Measurements from ENCODE around the gene PDGFB.
A peak's percentile ranks its signal among the peaks of the same experiment; 100 is the strongest.

The PDGFB gene

DNA sequence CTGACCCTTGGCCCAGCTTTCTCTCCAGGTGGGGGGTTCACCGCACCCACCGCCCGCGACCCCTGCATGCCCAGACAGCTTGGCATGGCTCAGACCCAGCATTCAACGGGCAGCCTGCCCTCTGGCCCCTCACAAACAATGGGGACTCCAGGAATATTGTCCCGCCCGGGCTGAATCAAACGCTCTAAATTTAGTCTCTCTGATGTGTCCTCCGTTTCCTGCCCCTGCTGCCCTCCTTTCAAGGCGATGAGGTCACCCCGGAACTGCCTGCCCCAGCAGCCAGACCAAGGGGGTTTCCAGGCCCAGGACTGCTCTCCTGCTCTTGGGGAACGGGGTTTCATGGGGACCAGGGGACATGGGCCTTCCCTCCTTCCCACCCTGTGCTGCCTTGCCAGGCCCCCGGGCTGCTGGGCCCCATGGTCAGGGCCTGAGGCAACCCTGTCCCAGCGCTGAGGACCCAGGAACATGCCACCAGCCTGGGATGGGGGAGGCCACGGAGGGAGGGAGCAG, 10.1 kb upstream of the PDGFB start:
- DNase-seq (ENCODE audit: low read depth in 2 of 2): no peak

DNA sequence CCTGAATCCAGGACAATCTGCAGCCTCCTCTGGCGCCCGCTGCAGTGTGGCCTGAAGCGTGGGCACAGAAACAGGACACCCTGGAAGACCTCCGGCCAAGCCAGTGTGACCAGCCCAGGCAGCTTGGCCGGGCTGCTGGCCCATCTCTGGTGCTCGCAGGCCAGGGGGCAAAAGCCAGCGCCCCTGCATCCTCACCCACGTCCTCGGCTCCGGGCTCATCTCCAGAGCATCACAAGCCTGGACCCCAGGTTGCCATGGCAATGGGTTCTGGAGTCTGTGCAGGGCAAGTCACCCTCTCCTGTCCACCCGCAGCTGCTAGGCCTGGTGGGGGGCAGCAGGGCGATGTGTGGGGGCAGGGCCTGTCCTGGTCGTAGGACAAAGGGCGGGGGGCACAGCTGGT, 9.3 kb upstream of the PDGFB start:
- DNase-seq (ENCODE audit: low read depth in 2 of 2): no peak

DNA sequence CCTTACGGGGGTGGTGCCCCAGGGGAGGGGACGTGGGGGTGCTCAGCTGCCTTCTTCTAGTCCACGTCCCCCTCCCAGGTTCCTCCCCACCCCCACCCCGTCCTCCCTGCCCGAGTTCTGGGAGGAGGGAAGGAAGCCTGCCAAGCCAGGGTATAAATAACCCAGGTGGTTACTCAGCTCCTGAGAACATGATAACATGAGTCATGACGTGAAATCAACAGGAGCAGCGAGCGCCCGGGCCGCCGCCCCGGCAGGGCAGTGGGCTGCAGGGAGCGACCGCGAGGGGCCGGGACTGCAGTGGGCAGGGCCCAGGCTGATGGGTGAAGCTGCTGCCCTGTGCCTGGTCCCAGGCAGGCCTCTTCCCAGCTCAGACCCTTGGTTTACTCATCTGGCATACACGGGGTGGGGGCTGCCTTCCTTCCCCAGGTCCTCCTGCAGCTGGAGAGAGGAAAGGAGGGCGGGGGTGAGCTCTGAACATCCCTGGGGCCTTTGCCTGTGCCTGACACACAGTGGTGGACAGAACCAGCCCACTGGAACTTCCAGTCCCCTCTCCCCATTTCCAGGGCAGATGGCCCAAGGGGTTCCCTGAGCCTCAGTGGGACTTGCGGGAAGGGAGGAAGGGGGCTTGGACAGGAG, 8.8 kb upstream of the PDGFB start:
- DNase-seq (ENCODE audit: low read depth in 2 of 2): no peak

DNA sequence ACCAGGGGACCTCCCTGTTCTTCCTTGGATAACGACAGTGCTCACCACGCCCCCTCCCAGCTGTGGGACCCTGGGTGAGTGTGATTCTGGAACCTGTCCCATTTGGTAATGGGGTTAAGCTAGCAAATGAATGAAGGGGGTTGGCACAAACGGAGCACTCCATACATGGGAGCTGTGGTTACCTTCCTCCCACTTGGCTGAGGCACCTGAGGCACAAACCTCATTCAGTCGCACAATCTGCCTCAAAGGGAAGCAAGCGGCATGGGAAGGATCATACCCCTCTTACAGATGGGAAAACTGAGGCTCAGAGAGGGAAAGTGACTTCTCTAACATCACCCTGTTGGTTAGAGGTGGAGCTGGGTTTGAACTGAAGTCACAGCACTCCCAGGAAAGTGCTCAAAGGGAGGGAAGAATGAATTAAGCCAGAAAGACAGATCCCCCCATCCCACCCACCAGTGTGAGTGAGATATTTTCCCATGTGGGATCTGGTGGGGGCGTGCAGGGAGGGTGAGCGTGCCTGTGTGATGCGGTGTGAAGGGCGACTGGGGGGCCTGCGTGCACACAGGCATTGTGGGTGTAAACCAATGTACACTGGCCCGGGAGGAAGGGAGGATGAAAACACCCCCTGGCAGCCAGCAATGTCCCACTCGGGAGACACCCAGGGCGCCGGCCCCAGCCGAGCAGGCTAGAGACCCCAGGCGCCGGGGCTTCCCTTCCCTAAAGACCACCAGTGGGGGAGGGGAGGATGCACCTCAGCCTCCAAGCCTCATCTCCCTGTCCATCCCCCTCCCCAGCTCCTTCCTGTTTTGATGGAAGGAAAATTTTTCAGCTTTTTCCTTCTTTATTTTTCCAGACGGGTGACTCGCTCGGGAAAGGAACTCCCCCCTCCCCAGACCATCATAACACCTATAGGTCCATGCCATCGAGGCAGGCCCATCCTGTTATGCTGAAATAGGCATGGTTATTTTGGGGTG, 8.0 kb upstream of the PDGFB start:
- no peak for DNase-seq (ENCODE audit: low read depth in 2 of 2)

DNA sequence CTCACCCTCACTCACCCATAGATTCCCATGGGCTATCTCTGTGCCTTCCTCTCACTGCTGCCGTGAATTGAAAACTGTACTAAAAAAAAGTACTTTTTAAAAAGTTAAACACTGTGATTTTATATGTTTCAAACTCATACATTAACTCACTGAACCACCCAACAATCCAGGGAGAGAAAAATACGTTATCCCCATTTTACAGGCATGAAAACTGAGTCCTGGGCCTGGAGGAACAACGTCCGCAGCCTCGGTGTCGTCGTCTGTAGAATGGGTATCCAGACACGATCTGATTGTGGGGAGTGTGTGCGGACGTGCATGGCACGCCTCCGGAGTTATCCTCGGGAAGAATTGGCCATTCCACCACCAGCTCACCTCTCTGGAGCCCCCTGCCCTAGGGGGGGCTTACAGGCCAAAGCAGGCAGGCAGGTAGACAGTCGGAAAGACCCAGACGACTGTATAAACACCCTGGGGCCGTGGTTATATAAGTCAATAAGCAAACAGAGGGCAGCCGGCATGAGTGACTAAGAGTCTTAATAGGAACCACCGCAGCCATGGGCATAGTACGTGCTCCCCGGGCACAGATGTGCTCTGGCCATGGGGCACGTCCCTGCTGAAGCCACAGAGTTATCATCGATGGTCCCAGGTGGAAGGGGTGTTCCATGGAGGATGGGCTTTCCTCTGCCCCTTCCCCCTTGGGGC, 7.1 kb upstream of the PDGFB start:
- no peak for DNase-seq (ENCODE audit: low read depth in 2 of 2)

DNA sequence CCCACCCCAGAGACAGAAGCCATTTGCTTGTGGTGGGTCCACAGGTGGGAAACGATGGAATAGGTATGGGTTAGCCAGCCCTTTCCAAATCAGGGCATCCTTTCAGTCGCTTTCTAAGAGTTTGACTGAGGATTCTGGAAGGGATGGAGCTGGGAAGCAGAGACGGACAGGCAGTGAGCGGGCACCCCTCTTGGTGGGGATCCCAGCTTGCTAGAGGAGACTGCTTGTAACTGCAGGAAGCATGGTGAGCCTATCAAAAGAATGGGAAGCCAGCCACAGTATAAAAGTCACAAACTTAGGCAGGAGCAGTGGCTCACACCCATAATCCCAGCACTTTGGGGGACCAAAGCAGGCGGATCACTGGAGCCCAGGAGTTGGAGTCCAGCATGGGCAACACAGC, 6.1 kb upstream of the PDGFB start:
- no peak for DNase-seq (ENCODE audit: low read depth in 2 of 2)

DNA sequence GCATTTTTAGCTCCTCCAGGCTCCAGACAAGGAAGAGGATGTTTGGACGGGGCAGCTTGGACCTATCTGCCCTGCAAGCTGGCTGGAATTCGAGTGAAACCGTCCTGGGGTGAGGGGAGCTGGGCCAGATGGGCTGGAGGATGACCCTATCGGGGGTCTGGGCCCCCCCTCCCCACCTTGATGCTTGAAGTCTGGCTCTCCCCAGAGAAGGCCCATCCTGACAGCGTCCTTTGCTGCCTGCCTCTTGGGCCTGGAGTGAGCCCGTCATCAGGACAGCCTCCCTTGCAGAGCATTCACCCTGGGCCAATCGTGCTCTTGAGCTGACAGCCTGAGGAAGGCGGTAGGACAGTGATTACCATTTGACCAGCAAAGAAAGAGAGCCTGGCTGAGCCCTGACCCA, 5.3 kb upstream of the PDGFB start:
- no peak for DNase-seq (ENCODE audit: low read depth in 2 of 2)

DNA sequence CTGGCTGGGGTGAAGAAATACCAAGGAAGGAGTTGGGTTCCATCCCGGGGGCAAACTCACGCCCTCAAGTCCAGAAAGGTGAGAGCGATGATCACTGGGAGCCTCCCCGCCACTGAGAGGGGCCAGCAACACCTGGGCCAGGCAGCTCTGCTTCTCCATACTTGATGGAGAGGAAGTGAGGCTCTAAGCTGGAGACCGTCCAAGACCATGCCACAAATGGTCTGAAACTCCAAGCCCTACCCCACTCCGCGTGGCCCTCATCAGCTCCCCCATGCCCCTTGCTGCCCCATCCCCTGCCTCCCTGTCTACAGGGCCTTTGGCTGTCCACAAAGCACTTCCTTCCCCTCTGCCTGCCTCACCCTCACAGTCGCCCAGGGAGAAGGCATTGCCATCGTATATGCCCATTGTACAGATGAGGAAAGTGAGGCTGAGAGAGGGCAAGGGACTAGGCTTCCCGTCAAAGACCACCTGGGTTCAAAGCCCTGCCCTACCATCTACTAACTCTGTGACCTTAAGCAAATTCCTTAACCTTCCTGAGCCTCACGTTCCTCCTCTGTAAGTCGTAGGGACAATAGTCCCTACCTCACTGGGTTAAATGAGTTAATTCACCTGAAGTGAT, 4.4 kb upstream of the PDGFB start:
- no peak for DNase-seq (ENCODE audit: low read depth in 2 of 2)

DNA sequence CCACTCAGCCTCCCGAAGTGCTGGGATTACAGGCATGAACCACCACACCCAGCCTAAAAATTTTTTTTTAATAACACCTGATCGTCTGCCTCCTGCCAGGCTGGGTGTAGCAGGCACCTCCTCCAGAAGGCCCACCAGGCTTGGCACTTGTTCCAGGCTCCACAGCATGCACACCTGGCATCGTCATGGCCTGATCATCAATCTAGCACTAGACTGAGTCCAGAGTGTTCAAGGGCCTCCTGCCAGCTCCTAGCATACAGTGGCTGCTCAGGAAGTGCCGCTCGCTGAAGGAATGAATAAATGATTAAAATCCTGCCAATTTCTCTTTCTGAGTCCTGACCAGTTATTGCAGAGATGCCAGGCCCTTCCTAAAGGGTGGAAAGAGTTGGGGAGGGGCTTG, 3.5 kb upstream of the PDGFB start:
- DNase-seq (ENCODE audit: low read depth in 2 of 2): no peak

DNA sequence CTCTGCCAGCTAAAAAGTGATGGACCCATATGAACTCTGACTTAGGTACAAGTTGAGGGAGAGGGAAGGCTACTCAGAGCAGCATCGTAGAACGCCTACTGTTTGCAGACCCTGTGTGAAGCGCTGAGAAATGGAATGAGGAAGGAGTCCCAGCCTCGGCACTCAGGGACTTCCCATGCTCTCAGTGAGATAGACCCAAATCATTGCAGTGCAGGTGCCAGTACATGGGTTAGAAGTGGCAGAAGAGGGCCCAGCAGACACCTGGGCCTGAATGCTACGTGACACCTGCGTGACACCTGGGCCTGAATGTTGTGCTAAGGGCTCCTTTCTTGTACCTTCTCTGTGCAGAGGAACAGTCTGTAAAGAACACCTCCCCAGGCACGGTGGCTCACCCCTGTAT, 2.6 kb upstream of the PDGFB start:
- DNase-seq (ENCODE audit: low read depth in 2 of 2): no peak

DNA sequence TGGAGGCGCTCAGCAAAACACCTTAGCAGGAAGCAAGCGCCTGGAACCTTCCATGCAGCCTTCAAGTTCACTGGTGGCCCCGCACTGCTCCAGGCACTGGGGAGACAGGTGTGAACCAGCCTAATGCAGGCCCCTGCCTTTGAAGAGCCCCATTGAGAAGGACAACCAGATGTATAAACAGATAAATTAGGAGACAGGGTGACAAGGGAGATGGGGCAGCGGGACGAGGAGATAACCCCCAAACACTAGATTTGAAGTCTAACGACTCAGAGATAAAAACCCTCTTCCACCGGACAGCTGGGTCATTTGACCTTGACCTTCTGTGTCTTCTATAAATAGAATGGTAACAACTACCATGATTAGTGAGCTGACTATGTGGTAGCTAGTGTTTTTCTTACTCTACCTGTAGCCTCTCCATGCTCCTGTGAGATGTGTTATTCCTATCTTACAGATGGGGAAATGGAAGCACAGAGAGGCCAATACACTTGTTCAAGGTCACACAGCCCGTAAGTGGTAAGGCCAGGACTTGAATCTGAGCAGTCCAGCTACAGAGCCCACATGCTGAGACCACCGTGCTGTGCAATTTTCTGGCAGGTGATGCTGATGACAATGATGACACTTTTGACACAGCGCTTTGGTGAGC, 2.0 kb upstream of the PDGFB start:
- no peak for DNase-seq (ENCODE audit: low read depth in 2 of 2)

DNA sequence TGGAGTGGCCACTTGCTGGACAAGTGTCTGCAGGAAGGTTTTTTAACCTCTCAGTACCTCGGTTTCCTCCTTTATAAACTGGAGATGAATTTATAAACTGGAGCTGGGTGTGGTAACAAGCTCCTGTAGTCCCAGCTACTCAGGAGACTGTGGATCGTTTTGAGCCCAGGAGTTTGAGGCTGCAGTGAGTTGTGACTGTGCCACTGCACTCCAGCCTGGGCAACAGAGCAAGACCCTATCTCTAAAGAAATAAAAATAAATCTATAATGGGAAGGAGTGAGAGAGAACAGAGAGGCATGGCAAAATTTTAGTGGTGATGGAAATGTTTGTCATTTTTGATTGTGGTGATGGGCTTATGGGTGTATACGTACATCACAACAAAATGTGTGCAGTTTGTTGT, 1.4 kb upstream of the PDGFB start:
- no peak for DNase-seq (ENCODE audit: low read depth in 2 of 2)

DNA sequence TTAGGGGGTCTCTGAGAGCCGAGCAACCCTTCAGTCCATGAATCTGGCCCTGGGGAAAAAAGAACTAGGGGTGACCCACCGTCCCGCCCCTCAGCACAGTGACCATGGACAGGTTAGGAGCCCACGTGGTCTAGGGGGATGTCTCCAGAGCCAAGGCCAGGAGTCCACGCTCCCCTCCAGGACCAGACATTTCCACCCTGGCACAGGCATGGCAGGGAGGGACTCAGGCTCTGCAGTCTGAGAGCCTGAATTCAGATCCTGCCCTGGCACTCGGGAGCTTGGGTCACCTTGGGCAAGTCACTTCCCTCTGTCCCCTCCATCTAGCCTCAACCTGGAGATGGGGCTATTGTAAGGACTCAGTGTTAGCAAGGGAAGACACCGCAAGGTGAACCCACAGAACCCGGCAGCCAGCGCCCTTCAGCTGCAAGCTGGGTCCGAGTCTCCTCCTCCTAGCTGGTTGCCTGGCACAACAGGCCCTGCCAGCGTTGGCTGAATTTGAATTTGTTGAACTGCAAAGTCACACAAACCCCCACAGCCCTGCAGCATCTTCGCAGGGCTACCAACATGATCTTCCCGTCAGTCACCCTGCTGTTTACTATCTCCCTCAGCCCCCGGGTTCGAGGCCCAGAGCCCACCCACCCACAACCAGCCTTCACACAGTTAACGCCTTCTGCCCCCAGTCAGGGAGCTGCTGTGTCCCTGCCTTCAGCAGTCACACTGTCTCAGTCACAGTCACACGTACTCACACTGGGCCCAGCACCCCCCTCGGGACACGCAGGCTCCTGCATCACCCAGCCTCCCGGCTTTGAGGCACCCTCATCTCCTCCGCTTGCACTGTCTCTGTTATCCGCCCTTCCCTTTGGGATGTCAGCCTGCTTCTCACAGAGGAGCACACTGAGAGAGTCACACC, 603 bp upstream of the PDGFB start:
- DNase-seq (ENCODE audit: low read depth in 2 of 2): no peak

DNA sequence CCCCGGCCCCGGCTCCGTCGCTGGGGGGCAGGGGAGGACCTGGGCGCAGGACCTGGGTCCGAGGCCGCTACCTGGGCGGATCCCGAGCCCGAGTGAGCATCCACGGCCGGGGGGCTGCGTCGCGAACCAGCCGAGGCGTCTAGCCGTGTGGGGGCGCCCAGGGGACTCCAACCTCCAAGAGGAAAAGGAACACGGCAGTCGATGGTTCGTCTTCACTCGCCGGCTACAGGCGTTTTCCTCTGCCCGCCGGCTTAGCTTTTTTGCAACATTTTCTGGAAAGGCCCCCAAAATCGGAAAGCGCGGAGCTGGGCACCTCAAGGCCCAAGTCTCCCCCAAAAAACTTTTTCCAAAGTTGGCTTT, 666 bp downstream of the PDGFB start:
- DNase-seq (ENCODE audit: low read depth in 2 of 2): no peak

DNA sequence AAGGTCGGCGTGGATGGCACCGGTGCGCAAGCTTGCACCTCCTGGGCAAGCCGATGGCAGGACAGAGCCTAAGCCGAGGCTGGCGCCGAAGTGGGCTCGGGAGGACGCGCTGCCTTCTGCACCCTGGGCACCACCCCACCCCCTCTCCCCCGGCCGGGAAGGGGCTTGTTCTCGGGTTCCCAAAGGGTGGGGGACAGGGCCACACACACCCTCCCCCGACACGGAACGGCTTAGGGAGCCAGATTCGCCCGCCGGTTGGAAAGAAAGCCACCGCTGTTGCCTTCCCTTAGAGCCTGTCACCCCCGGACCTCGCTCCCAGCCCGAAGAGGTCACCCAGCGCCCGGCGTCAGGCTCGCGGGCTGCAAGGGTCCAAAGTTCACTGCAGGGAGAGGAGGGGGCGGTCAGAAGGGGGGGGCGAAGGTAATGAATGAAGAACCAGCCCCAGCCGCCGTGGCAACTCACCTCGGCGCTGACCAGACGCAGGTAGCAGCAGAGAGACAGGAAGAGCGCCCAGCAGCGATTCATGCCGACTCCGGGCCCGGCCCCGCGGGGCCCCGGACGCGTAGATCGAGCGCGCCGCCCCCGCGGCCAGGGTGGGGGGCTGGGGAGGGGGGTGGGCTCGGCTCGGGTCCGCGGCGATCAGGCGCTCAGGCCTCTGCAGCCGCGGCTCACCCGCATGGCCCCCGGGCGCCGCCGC, 1.2 kb downstream of the PDGFB start:
- DNase-seq (ENCODE audit: low read depth in 2 of 2): no peak

DNA sequence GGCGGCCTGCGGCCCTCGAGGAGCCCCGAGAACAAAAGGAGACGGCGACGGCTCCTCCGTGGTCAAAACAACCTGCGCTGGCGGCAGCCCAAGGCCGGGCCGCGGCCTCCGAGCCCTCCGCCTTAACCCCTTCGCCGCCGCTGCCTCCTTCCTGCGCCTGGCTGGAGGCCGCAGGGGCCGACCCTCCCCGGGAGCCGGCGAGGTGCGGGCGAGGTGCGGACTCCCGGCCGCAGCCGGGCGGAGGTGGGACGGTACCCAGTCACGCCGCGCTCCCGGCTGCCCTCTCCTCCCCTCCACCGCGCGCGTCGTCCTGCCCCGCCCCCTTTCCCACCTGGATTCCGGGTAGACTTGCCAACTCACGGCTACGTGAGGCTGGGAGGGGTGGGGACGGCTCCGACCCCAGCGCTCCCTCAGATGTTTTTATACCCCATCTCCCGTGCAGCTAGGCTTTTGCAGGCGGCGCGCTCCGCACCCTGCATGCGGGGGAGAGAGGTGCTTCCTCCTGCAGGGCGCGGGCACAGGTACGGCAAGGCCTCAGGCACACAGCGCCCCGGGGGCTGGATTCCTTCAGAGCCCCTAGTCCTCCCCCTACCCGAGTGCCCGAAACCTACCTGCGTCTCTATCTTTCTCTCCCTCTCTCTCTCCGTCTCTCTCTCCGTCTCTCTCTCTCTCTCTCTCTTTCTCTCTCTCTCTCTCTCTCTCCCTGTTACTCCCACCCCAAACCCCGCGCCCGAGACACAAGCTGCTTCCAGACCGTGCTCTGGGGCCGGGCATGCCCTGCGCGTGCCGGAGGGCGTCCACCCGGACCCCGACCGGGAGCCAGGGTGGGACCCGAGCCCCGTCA, 2.0 kb downstream of the PDGFB start:
- peak in 1 of 2 donors; percentile 31 for DNase-seq (ENCODE audit: low read depth in 2 of 2)

DNA sequence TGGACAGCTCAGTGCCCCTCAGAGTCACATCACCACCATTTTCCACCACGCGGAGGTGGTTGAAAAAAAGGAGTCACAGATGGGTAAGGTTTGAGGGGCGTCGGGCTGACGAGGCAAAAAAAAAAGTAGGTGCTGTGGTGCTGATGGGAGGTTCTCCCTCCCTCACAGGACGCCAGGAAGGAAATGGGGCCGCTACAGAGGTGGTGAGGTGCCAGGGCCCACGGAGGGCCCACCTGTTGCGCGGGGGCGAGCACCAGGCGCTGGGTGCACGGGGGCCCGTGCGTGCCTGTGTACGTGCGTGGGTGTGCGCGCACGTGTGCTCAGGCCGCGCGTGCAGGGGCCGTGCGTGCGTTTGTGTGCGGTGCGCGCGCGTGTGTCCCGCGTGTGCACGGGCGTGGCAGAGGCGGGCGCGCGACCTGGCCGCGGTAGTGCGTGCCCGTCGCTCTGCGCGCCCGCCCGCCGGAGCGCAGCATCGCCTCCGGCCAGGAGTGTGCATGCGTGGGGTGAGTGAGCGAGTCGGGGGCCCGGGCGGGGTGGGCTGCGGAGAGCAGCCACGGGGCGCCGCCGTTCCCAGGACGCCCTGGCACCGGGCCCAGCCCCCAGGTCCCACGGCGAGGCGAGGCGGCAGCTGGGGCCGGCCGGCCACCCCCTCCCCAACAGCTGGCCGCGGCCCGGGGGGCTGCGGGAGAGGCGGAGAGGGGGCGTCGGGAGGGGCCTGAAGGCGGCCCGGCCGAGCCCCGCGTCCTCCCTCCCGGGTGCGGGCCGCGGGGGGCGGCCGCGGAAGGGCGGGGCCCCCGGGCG, 2.8 kb downstream of the PDGFB start:
- peak in 1 of 2 donors; percentile 50 for DNase-seq (ENCODE audit: low read depth in 2 of 2)
